GM06990 (cell line): ENCODE results near the gene PHYKPL.
A peak's percentile ranks its signal among the peaks of the same experiment; 100 is the strongest.

Source experiments
- DNase-seq: peaks from one replicate; pipeline ENCODE4 v3.0.0-alpha.2; 2011; ENCODE audit not compliant: insufficient read length; ENCODE audit errors: extremely low read depth
- H3K27me3 ChIP-seq: replicated peaks from 2 replicates; pipeline ENCODE4 v1.6.0; 2011; ENCODE audit warnings: low read length; ENCODE audit not compliant: control insufficient read depth, insufficient read depth
- H3K36me3 ChIP-seq: 2 replicates; pipeline ENCODE4 v1.5.1; 2011; ENCODE audit warnings: low read length; ENCODE audit not compliant: control insufficient read depth, insufficient read depth
- H3K4me3 ChIP-seq: replicated peaks from 2 replicates; pipeline ENCODE4 v1.5.1; 2011; ENCODE audit warnings: low read depth, mild to moderate bottlenecking, control low read depth, low read length
- CTCF ChIP-seq: IDR thresholded peaks from 2 replicates; pipeline ENCODE4 v1.5.1; 2011; ENCODE audit warnings: low read length, control low read depth, mild to moderate bottlenecking, inconsistent platforms; ENCODE audit not compliant: insufficient read depth, poor library complexity, severe bottlenecking

The PHYKPL gene

GRCh38 chr5:178204935-178205748 lies 27.5 kb downstream of the PHYKPL start:
- TF ChIP-seq CTCF, result no peak
- Histone ChIP-seq H3K4me3 (peak overlapping the region; percentile 65), H3K36me3 (peaks cover 36% of the 10 kb centered on the region), H3K27me3 (no peaks in the 10 kb centered on the region)
- DNase-seq, result peak; percentile 84

GRCh38 chr5:178204182-178204934 lies 28.2 kb downstream of the PHYKPL start, which contains the start of gene HNRNPAB:
Gene HNRNPAB, plus strand, starts transcription at chr5:178204533. Its CDS starts 305 bp downstream, at chr5:178204838.
- H3K4me3 ChIP-seq, result peak within 1 kb of the TSS; percentile 65
- H3K36me3 ChIP-seq, result peaks cover 28% of the 10 kb centered on the region
- no peaks in the 10 kb centered on the region for H3K27me3 ChIP-seq
- no peak for TF ChIP-seq CTCF
- DNase-seq, result peak; percentile 95

- no peak for TF ChIP-seq CTCF
- peak overlapping the region; percentile 65 for H3K4me3 ChIP-seq
These were observed 28.9 kb downstream of the PHYKPL start for GRCh38 chr5:178203670-178204181.

GRCh38 chr5:178202541-178202940 lies 30.1 kb downstream of the PHYKPL start:
- Histone ChIP-seq H3K36me3 (peaks cover 14% of the 10 kb centered on the region), H3K27me3 (no peaks in the 10 kb centered on the region), H3K4me3 (no peak overlapping the region)
- no peak for DNase-seq
- no peak for TF ChIP-seq CTCF

More at GRCh38 chr5:178203670-178204181, 28.9 kb downstream of the PHYKPL start:
- peaks cover 22% of the 10 kb centered on the region for H3K36me3 ChIP-seq
- DNase-seq, result no peak
- no peaks in the 10 kb centered on the region for H3K27me3 ChIP-seq

GRCh38 chr5:178201927-178202235 lies 30.7 kb downstream of the PHYKPL start:
- Histone ChIP-seq H3K4me3 (no peak overlapping the region), H3K27me3 (no peaks in the 10 kb centered on the region), H3K36me3 (peaks cover 8% of the 10 kb centered on the region)
- DNase-seq, result no peak
- TF ChIP-seq CTCF, result no peak
